ENCODE results near the gene COX14. TPM values are rescaled to one million over a fixed set of nuclear protein-coding genes. Genes with fewer than 3 reads are reported as not detected.

Gene COX14
- total RNA-seq, 1 experiment from 2014 or later = 41.0 TPM

- no peaks in the 10 kb centered on the region for H3K27me3 ChIP-seq (ENCODE audit: insufficient read depth, low read length)
- H3K27ac ChIP-seq (ENCODE audit: low read depth, low read length) = no peak overlapping the region
- H3K36me3 ChIP-seq (ENCODE audit: control insufficient read depth in 1 of 2, insufficient read depth in 2 of 2, low read length in 2 of 2) = 0 out of 4 replicates have a peak, but pooled peaks cover 0 to 2% of the 10 kb centered on the region in 2 experiments
- DNase-seq (ENCODE audit: low read depth, low spot score) (no peak), ATAC-seq (no peak)
- H3K9me2 ChIP-seq (ENCODE audit: insufficient read depth) = no peaks in the 10 kb centered on the region
- peaks cover 0 to 19% of the 10 kb centered on the region in 2 experiments; a peak in 1 of 4 replicates for H3K4me1 ChIP-seq (ENCODE audit: control insufficient read depth in 1 of 2, insufficient read depth in 2 of 2, low read length in 2 of 2)
- no peaks in the 10 kb centered on the region for H3K9me3 ChIP-seq (ENCODE audit: control insufficient read depth in 1 of 2, insufficient read depth in 1 of 2, low read depth in 1 of 2, low read length in 2 of 2)
- ChIA-PET RAD21 (ENCODE audit: low non-redundant PET in 1 of 2, low total read pairs in 2 of 2, uncharacterized antibody in 2 of 2, unreplicated experiment in 2 of 2) (interaction anchor here in 1 of 2 experiments (1.9 kb wide), 1 partner anchor 102 kb away, joined by 6 read pairs; no protein-coding TSS in a partner anchor), POLR2A (no interaction called here), CTCF (interaction anchor here (1.0 to 3.3 kb wide), 5 partner anchors 19 to 328 kb away, joined by 3 to 65 read pairs (median 7); partner anchors contain the start of gene TMBIM6)
- H3K4me2 ChIP-seq (ENCODE audit: low read length) = no peak overlapping the region
- BruUV-seq (replicated peaks) = no TSS peak
- no peaks in the 10 kb centered on the region for H4K20me1 ChIP-seq (ENCODE audit: insufficient read depth)
- no peak overlapping the region for H3K4me3 ChIP-seq (replicated peaks in 1 of 2; ENCODE audit: low read depth in 1 of 2, low read length in 2 of 2)
- H3K79me2 ChIP-seq (ENCODE audit: insufficient read depth, low read length) = no peaks in the 10 kb centered on the region
- no peak overlapping the region for H3K9ac ChIP-seq (ENCODE audit: low read length)
- no peak overlapping the region for H2AFZ ChIP-seq (ENCODE audit: low read depth, low read length, poor library complexity, severe bottlenecking)
- intact Hi-C loops (cut with micrococcal nuclease) = no loop called here
- TF ChIP-seq POLR2A (IDR thresholded peaks at IDR 0.05; ENCODE audit: borderline replicate concordance, extremely low read depth, insufficient read depth, insufficient read length) (no peak), EGR1 (IDR thresholded peaks at IDR 0.05; ENCODE audit: low read depth) (no peak)
Measured at GRCh38 chr12:50069539-50069938, 42.5 kb upstream of the COX14 start.

- Histone ChIP-seq H3K4me1 (ENCODE audit: control insufficient read depth in 1 of 2, insufficient read depth in 2 of 2, low read length in 2 of 2) (peaks cover 0 to 26% of the 10 kb centered on the region in 2 experiments; a peak in 1 of 4 replicates), H3K27me3 (ENCODE audit: insufficient read depth, low read length) (no peaks in the 10 kb centered on the region), H3K9ac (ENCODE audit: low read length) (no peak overlapping the region), H3K4me2 (ENCODE audit: low read length) (no peak overlapping the region), H3K27ac (ENCODE audit: low read depth, low read length) (no peak overlapping the region), H3K36me3 (ENCODE audit: control insufficient read depth in 1 of 2, insufficient read depth in 2 of 2, low read length in 2 of 2) (0 out of 4 replicates have a peak, but pooled peaks cover 0 to 2% of the 10 kb centered on the region in 2 experiments), H3K9me3 (ENCODE audit: control insufficient read depth in 1 of 2, insufficient read depth in 1 of 2, low read depth in 1 of 2, low read length in 2 of 2) (no peaks in the 10 kb centered on the region), H3K79me2 (ENCODE audit: insufficient read depth, low read length) (no peaks in the 10 kb centered on the region), H4K20me1 (ENCODE audit: insufficient read depth) (no peaks in the 10 kb centered on the region; the same call in 1 of the 2 replicates), H3K9me2 (ENCODE audit: insufficient read depth) (no peaks in the 10 kb centered on the region), H2AFZ (ENCODE audit: low read depth, low read length, poor library complexity, severe bottlenecking) (no peak overlapping the region), H3K4me3 (replicated peaks in 1 of 2; ENCODE audit: low read depth in 1 of 2, low read length in 2 of 2) (no peak overlapping the region)
- intact Hi-C loops (cut with micrococcal nuclease) = loop anchor here (1.0 to 2.0 kb wide), 3 partner anchors 31 to 294 kb away; no protein-coding TSS in a partner anchor
- no TSS peak for BruUV-seq (replicated peaks)
- TF ChIP-seq SRF (IDR thresholded peaks at IDR 0.05; ENCODE audit: low read depth) = no peak
- TF ChIP-seq CTCF (IDR thresholded peaks at IDR 0.05 in 2 of 3, conservative IDR thresholded peaks at IDR 0.05 in 1 of 3; ENCODE audit: borderline replicate concordance in 1 of 3, insufficient read depth in 1 of 3, low read depth in 2 of 3, low read length in 2 of 3) = peak; percentile 88 to 98 (median 97)
- peak; percentile 89 for TF ChIP-seq RAD21 (IDR thresholded peaks at IDR 0.05; ENCODE audit: low read depth)
- peak; percentile 22 for TF ChIP-seq YY1 (IDR thresholded peaks at IDR 0.05; ENCODE audit: extremely low read depth, insufficient replicate concordance, low read depth, low read length)
- TF ChIP-seq JUND (IDR thresholded peaks at IDR 0.05) = no peak
- TF ChIP-seq ZBTB33 (IDR thresholded peaks at IDR 0.05; ENCODE audit: extremely low read depth, insufficient replicate concordance, low read length) = no peak
- CTCF ChIA-PET = interaction anchor here (0.5 to 3.3 kb wide), 25 partner anchors 14 to 340 kb away, joined by 3 to 65 read pairs (median 4); partner anchors contain the start of genes COX14, NCKAP5L, SMARCD1 and TMBIM6
- RAD21 ChIA-PET (ENCODE audit: low non-redundant PET in 1 of 2, low total read pairs in 2 of 2, uncharacterized antibody in 2 of 2, unreplicated experiment in 2 of 2) = interaction anchor here (0.6 to 1.9 kb wide), 7 partner anchors 32 to 203 kb away, joined by 3 to 9 read pairs (median 6); no protein-coding TSS in a partner anchor
- ATAC-seq (peak; percentile 78), DNase-seq (ENCODE audit: low read depth, low spot score) (peak; percentile 64)
- POLR2A ChIA-PET = interaction anchor here (0.5 to 0.6 kb wide), 2 partner anchors 153 to 693 kb away, joined by 3 to 5 read pairs; partner anchors contain the start of gene ATF1
Measured at GRCh38 chr12:50070314-50071060, 41.5 kb upstream of the COX14 start.

Measured in HCT116 (cell line).